ENCODE measurements around the gene STAT6. TPM values are rescaled to one million over a fixed set of nuclear protein-coding genes. Genes with fewer than 3 reads are reported as not detected.

The STAT6 gene
- total and polyA plus RNA-seq, 2 of the 8 experiments (the other 6 are each of a cell fraction or from before 2014, with no cell fraction given) = 32.9 to 38.7 TPM

- H3K23ac ChIP-seq (ENCODE audit: insufficient read length) = no peak overlapping the region
- WGBS, 2 experiments (ENCODE audit: extremely low coverage in 1 of 2, insufficient coverage in 1 of 2, insufficient read length in 1 of 2, insufficient replicate concordance in 2 of 2, low coverage in 1 of 2, low lambda C conversion rate in 2 of 2, missing lambda C conversion rate in 1 of 2) = 2% methylated on average over 11 of the region's 35 CpGs; no CpG with 5 or more reads in 1 of the 2 experiments
- H2AFZ ChIP-seq (ENCODE audit: low read length) = no peak overlapping the region
- H3K36me3 ChIP-seq (ENCODE audit: control insufficient read depth in 2 of 4, insufficient read depth in 4 of 4, low read length in 3 of 4) = no peaks in the 10 kb centered on the region; a peak in 1 of 8 replicates
- peak overlapping the region; percentile 68 for H3K18ac ChIP-seq (ENCODE audit: extremely low read depth, low read length)
- H4K8ac ChIP-seq (ENCODE audit: extremely low read depth, insufficient read depth, low read length) = peak overlapping the region; percentile 93; the same call in 1 of the 2 replicates
- DNase-seq (ENCODE audit: low read depth in 1 of 2, low spot score in 2 of 2) (peak in 1 of 2 experiments; percentile 79), FAIRE-seq (no peak)
- H2BK12ac ChIP-seq (ENCODE audit: low read depth, low read length) = no peak overlapping the region
- H3K27ac ChIP-seq (ENCODE audit: low read depth, low read length) = peak overlapping the region; percentile 71; the same call in 1 of the 2 replicates
- no peak overlapping the region for H2BK120ac ChIP-seq (replicated peaks; ENCODE audit: low read depth, low read length)
- CTCF ChIA-PET (ENCODE audit: partially characterized antibody) = interaction anchor here (0.7 to 19.8 kb wide), 8 partner anchors 12 to 85 kb away, joined by 3 to 305 read pairs (median 16); partner anchors contain the start of gene STAT6
- H3K79me2 ChIP-seq (ENCODE audit: control insufficient read depth in 1 of 2, insufficient read depth in 2 of 2, low read length in 2 of 2) = peaks cover 7 to 43% of the 10 kb centered on the region in 2 experiments; a peak in 3 of 4 replicates
- H3K56ac ChIP-seq (replicated peaks; ENCODE audit: insufficient read length, low read depth, low read length) = peak overlapping the region; percentile 81
- H3K4me3 ChIP-seq (ENCODE audit: extremely low read depth in 1 of 4, insufficient read depth in 2 of 4, low read depth in 3 of 4, low read length in 4 of 4) = peak overlapping the region; percentile 80 to 93 (median 82)
- H3K4me1 ChIP-seq (replicated peaks in 1 of 4; ENCODE audit: control insufficient read depth in 3 of 4, insufficient read depth in 4 of 4, low read length in 3 of 4) = peaks cover 19 to 37% (median 26%) of the 10 kb centered on the region in 4 experiments; a peak in 6 of 7 replicates
- no peak overlapping the region; the same call in 1 of the 2 replicates for H2BK15ac ChIP-seq (ENCODE audit: low read length)
- POLR2A ChIA-PET (ENCODE audit: partially characterized antibody) = interaction anchor here (0.5 to 9.3 kb wide), 45 partner anchors 7 to 1043 kb away, joined by 3 to 105 read pairs (median 5); partner anchors contain the start of genes LRP1-AS, MARS1, NAB2 and NEMP1
- H3K4ac ChIP-seq (replicated peaks; ENCODE audit: insufficient read length, low read depth, low read length) = peak overlapping the region; percentile 8
- H3K27me3 ChIP-seq (replicated peaks in 1 of 4; ENCODE audit: control insufficient read depth in 3 of 4, extremely low read depth in 1 of 4, insufficient read depth in 3 of 4, low read length in 3 of 4) = no peaks in the 10 kb centered on the region
- H4K5ac ChIP-seq (ENCODE audit: insufficient read length, low read depth, low read length) = peak overlapping the region; percentile 1
- no peak overlapping the region for H3K14ac ChIP-seq (ENCODE audit: insufficient read length)
- no peaks in the 10 kb centered on the region for H3K9me3 ChIP-seq (ENCODE audit: insufficient read depth in 2 of 2, low read depth in 1 of 2, low read length in 1 of 2)
- peaks cover 13% of the 10 kb centered on the region for H3K79me1 ChIP-seq (ENCODE audit: low read depth, low read length)
- H4K20me1 ChIP-seq (replicated peaks in 1 of 2; ENCODE audit: control insufficient read depth in 1 of 2, insufficient read depth in 2 of 2, low read length in 2 of 2) = peaks cover 5 to 13% of the 10 kb centered on the region in 2 experiments
- peaks cover 6% of the 10 kb centered on the region; the same call in 1 of the 2 replicates for H3K23me2 ChIP-seq (ENCODE audit: low read depth, low read length)
- peak overlapping the region; percentile 78 to 86 for H3K4me2 ChIP-seq (ENCODE audit: insufficient read depth in 1 of 2, low read depth in 2 of 2, low read length in 2 of 2)
- peak overlapping the region; percentile 95 for H2BK5ac ChIP-seq (ENCODE audit: low read depth, low read length)
- H2AK5ac ChIP-seq (ENCODE audit: low read depth, low read length) = 0 out of 2 replicates have a peak overlapping the region, but pooled peaks have one; percentile 29
- H2BK20ac ChIP-seq (ENCODE audit: low read length) = no peak overlapping the region
- peak overlapping the region; percentile 66 to 81 (median 70) for H3K9ac ChIP-seq (replicated peaks in 1 of 4; ENCODE audit: extremely low read depth in 1 of 4, low read depth in 3 of 4, low read length in 3 of 4)
- peak overlapping the region; percentile 73 for H4K91ac ChIP-seq (replicated peaks; ENCODE audit: insufficient read length, low read length)
- TF ChIP-seq RBBP5 (IDR thresholded peaks at IDR 0.05; ENCODE audit: borderline replicate concordance, low read depth, low read length) (0 out of 2 replicates have a peak, but pooled peaks have one; percentile 49), KDM1A (IDR thresholded peaks at IDR 0.05; ENCODE audit: borderline replicate concordance, low read length) (peak; percentile 11; the same call in 1 of the 2 replicates), SIN3A (conservative IDR thresholded peaks at IDR 0.05 in 1 of 2, IDR thresholded peaks at IDR 0.05 in 1 of 2; ENCODE audit: low read depth in 1 of 2, low read length in 2 of 2) (peak in 1 of 2 experiments; percentile 61; a peak in 2 of 4 replicates), SP2 (IDR thresholded peaks at IDR 0.05; ENCODE audit: low read length) (no peak), EP300 (IDR thresholded peaks at IDR 0.05; ENCODE audit: borderline replicate concordance in 1 of 2, low read depth in 2 of 2, low read length in 2 of 2) (no peak), MAFK (IDR thresholded peaks at IDR 0.05; ENCODE audit: low read depth, low read length) (no peak), SUZ12 (IDR thresholded peaks at IDR 0.05; ENCODE audit: low read length) (no peak), CHD2 (IDR thresholded peaks at IDR 0.05; ENCODE audit: low read length) (no peak), MAX (IDR thresholded peaks at IDR 0.05) (peak; percentile 76), CHD1 (IDR thresholded peaks at IDR 0.05; ENCODE audit: low read depth, low read length) (no peak), POLR2A (IDR thresholded peaks at IDR 0.05; ENCODE audit: control extremely low read depth in 1 of 2, low read depth in 2 of 2, low read length in 2 of 2) (peak; percentile 54 to 74)
Measured at GRCh38 chr12:57128519-57129247, 17.5 kb upstream of the STAT6 start.

All from H1 (cell line).